GM13976 (cell line): ENCODE measurements around the gene CWF19L1.

Experiments used
- DNase-seq: peaks from one replicate; pipeline ENCODE4 v3.0.0; 2012; ENCODE audit warnings: low spot score
- in situ Hi-C: fragments of 300-500 bp; cut with MboI; formaldehyde crosslinking; loops from one replicate; pipeline ENCODE4 v1.12.0; 2022; ENCODE audit warnings: low sequenced_read_pairs, mixed read lengths, inconsistent platforms; ENCODE audit not compliant: unreplicated experiment
- TF ChIP-seq, protein P1 (sequence below): IDR thresholded peaks from 2 replicates; pipeline ENCODE4 v1.5.1; 2012; ENCODE audit warnings: borderline replicate concordance, mild to moderate bottlenecking; ENCODE audit not compliant: insufficient read depth; ENCODE audit errors: extremely low read depth, missing control alignments, control extremely low read depth

The CWF19L1 gene

DNA sequence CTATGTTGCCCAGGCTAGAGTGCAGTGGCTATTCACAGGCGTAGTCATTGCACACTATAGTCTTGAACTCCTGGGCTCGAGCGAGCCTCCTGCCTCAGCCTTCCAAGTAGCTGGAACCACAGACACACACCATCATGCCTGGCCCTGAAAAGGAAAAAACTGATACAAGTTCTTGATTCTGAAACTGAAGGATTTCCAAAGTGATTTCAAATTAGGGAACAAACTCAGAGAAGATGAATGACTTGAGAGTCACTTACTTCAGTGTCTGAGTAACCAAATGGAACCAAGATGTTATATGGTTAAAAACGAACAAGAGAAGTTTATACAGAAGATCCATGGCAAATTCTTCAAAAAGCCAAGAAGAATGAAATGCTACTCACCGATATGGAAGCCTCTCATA lies 14.4 kb downstream of the CWF19L1 start:
- TF ChIP-seq, protein P1, sequence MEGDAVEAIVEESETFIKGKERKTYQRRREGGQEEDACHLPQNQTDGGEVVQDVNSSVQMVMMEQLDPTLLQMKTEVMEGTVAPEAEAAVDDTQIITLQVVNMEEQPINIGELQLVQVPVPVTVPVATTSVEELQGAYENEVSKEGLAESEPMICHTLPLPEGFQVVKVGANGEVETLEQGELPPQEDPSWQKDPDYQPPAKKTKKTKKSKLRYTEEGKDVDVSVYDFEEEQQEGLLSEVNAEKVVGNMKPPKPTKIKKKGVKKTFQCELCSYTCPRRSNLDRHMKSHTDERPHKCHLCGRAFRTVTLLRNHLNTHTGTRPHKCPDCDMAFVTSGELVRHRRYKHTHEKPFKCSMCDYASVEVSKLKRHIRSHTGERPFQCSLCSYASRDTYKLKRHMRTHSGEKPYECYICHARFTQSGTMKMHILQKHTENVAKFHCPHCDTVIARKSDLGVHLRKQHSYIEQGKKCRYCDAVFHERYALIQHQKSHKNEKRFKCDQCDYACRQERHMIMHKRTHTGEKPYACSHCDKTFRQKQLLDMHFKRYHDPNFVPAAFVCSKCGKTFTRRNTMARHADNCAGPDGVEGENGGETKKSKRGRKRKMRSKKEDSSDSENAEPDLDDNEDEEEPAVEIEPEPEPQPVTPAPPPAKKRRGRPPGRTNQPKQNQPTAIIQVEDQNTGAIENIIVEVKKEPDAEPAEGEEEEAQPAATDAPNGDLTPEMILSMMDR, result no peak
- no peak for DNase-seq

DNA sequence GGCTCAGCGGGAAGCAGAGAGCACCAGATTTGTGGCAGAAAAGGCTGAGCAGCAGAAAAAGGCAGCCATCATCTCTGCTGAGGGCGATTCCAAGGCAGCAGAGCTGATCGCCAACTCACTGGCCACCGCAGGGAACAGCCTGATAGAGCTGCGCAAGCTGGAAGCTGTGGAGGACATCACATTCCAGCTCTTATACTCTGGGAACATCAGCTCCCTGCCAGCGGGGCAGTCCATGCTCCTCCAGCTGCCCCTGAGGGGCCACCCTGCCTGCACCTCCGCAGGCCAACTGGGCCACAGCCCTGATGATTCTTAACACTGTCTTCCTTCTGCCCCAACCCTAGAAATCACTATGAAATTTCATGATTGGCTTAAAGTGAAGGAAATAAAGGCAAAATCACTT lies 18.6 kb downstream of the CWF19L1 start:
- TF ChIP-seq, protein P1, result no peak
- in situ Hi-C loops, result no loop called here
- DNase-seq, result no peak

More for the DNA sequence above, 14.4 kb downstream of the CWF19L1 start:
- in situ Hi-C loops, result no loop called here

DNA sequence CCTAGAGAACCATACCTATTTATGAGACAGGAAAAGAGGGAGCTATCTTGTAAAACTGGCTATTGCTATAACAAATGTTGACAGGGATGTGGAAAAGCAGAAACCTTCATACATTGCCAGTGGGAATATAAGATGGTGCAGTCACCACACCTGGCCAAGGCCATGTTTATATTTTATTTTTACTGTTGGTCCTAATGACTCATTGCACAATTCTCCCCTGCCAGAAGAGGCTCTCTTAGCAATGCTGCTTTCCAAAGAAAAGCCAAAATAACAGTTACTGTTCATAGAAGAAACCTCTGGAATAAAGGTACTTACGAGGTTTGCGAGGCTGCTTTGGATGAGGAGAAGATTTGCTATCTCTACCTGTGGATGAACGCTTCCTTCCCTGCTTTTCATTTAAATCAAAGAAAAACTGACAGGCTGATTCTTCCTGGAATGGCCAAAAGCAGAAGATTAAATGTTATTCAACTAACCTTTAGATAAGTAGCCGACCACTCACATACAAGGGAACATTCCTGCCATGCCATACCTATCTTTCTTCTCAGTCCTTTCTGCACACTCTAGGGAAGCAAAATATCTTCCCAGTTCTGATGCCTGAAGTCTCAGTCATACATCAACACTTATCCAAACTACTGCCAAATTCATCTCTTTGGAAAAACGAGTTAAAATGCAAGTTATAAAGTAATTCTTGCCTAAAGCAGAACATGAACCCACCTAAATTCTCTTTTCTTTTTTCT lies 21.8 kb downstream of the CWF19L1 start:
- DNase-seq, result no peak
- in situ Hi-C loops, result no loop called here
- TF ChIP-seq, protein P1, result no peak

DNA sequence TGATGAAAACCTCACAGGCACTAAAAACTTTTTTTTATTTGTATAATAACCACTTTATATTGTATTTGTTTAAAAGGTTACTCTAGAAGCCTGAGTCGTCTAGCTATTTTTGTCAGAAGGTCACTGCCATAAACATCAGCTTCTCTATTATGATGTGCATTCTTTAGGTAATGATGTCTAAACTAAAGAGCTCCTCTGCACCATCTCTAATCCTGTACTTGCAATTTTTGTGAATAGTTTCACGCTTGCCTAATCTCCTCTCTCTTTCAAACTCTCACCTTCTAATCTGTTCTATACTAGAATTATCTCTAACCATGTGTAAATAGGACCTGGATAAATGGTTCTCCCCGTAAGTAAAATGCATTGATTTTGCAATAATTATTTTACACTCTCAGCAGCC lies 27.6 kb downstream of the CWF19L1 start:
- TF ChIP-seq, protein P1, result no peak
- in situ Hi-C loops, result no loop called here

DNA sequence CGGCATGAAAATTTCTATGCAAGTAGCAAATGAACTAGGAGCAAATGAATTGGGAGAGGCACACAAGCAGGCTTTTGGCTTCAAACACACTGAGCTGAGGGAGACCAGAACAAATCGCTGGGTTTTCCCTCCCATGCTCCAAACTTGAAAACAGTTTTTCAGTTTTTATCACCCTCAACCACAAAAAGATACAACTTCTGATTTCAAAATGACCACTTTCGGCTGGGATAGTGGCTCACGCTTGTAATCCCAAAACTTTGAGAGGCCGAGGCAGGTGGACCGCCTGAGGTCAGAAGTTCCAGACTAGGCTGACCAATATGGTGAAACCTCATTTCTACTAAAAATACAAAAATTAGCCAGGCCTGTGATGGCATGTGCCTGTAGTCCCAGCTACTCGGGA lies 29.0 kb downstream of the CWF19L1 start:
- TF ChIP-seq, protein P1, result no peak
- in situ Hi-C loops, result no loop called here
- DNase-seq, result peak; percentile 38

More for the DNA sequence above, 27.6 kb downstream of the CWF19L1 start:
- no peak for DNase-seq

DNA sequence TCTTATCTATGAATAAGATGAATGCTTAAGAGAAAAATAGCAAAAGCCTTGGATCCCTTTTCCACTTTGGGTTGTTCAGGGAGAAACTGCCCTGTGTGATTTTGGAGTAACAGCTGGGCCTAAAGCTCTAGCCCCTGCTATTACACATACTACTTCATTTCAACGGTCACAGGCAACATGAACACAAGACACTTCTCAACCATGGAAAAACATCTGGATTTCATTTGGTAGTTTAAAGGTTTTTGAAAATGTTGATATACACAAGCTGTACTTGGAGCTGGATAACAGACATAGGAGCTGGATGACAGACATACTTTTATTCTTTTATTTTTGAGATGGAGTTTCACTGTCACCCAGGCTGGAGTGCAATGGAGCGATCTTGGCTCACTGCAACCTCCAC lies 35.3 kb downstream of the CWF19L1 start:
- no peak for DNase-seq
- TF ChIP-seq, protein P1, result no peak
- in situ Hi-C loops, result no loop called here
